Right lobe of liver (tissue), 6 donors: ENCODE measurements around the gene SPRED1. TPM values are rescaled to one million over a fixed set of nuclear protein-coding genes. Genes with fewer than 3 reads are reported as not detected.

Experiments used
- ATAC-seq, 4 donors: fragments of 200-7000 bp; cut with Tn5 transposase; one replicate each; pipeline ENCODE4 v1.9.1; 2020; ENCODE audit warnings: mild to moderate bottlenecking in 4 of 4, moderate library complexity in 4 of 4
- DNase-seq, 3 donors: peaks; one replicate each; pipeline ENCODE4 v3.0.0-alpha.2; 2020
- H3K27ac ChIP-seq, 3 donors: fragments of 200-600 bp; one replicate each; pipeline ENCODE4 v1.8.0; 2022
- H3K27me3 ChIP-seq, 2 donors: fragments of 200-600 bp; one replicate each; pipeline ENCODE4 v1.8.0; 2022
- H3K36me3 ChIP-seq, 4 donors: fragments of 200-600 bp; sonication (generic) in 1 of 4; one replicate each; pipeline versions ENCODE4 v1.5.1 to v1.8.0; 2017 to 2022; ENCODE audit warnings: control low read depth in 1 of 4
- H3K4me1 ChIP-seq, 4 donors: fragments of 200-600 bp; sonication (generic) in 1 of 4; one replicate each; pipeline versions ENCODE4 v1.5.1 to v1.8.0; 2017 to 2022; ENCODE audit warnings: control low read depth in 1 of 4
- H3K4me3 ChIP-seq, 3 donors: fragments of 200-600 bp; one replicate each; pipeline ENCODE4 v1.8.0; 2022
- H3K9me3 ChIP-seq, 4 donors: fragments of 200-600 bp; sonication (generic) in 1 of 4; one replicate each; pipeline versions ENCODE4 v1.5.1 to v1.8.0; 2017 to 2022; ENCODE audit warnings: control low read depth in 1 of 4
- POLR2A ChIP-seq: fragments of 450-650 bp; IDR thresholded peaks from one replicate; pipeline ENCODE4 v1.6.1; 2017; ENCODE audit warnings: antibody characterized with exemption, mild to moderate bottlenecking
- WGBS: methylation state at CpG from one replicate; pipeline ENCODE4 v1.1.6; 2018; ENCODE audit warnings: low coverage, low lambda C conversion rate; ENCODE audit not compliant: insufficient coverage; ENCODE audit errors: missing lambda C conversion rate; 5-methylcytosine and 5-hydroxymethylcytosine counted together
- intact Hi-C, 2 donors: fragments of 100-400 bp; cut with DNase I; formaldehyde crosslinking; loops; one replicate each; pipeline versions ENCODE4 v1.11.2 to v1.14.1; 2022
- total RNA-seq, 6 experiments: library from RNA; depleted of rRNA in 2 of 6; stranded (reverse); fragments of >200 nt in 2 of 6; fragmentation: NEBNext Ultra II Directional in 3 of 6; extraction: Animal tissue kit (Norgen Biotek cat#: 25700) in 3 of 6; gene quantifications; one replicate each; pipeline versions ENCODE4 v1.1.0 to v1.2.4, GENCODE V29; 2016 to 2023
- TF ChIP-seq, protein P1 (sequence below), 4 donors: fragments of 200-600 bp in 3 of 4; fragments of 450-650 bp in 1 of 4; IDR thresholded peaks; one replicate each; pipeline versions ENCODE4 v1.5.1 to v1.8.0; 2016 to 2022; ENCODE audit warnings: antibody characterized with exemption in 4 of 4, mild to moderate bottlenecking in 2 of 4
- donor health status: DM: no; HTN: yes; CAD: no.
- donor health status: DM: no; HTN: no; CAD: no.
- donor health status: DM: no; HTN: no; CAD: no.
- donor health status: DM: no; HTN: yes; CAD: no.
- donor health status: DM: no; HTN: yes; CAD: no.

The SPRED1 gene
- total RNA-seq, 6 experiments from 2014 or later = 4.5 to 9.6 (median 5.3) TPM

DNA sequence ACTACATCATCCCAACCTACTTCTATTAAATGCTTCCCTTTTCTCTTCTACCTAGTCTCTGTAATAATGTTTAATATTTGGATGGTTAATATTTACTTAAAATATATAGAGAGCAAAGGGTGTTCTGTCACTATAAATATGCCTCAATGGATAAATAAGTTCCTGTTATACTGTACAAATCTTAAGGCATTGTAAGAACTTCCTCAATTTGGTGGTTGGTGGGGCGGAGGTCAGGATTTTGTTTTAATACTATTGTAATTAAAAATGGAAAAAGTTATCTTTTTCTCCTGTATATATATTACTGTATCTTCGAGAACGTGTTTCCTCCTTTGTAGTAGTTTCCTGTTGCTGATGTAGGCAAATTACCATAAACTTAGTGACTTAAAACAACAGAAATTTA, 41.5 kb downstream of the SPRED1 start:
- Histone ChIP-seq H3K36me3 (no peaks in the 10 kb centered on the region), H3K27ac (no peak overlapping the region), H3K4me3 (no peak overlapping the region), H3K9me3 (no peaks in the 10 kb centered on the region), H3K4me1 (no peaks in the 10 kb centered on the region), H3K27me3 (no peaks in the 10 kb centered on the region)
- 48% methylated on average over 3 of the region's 3 CpGs for WGBS
- TF ChIP-seq, protein P1, sequence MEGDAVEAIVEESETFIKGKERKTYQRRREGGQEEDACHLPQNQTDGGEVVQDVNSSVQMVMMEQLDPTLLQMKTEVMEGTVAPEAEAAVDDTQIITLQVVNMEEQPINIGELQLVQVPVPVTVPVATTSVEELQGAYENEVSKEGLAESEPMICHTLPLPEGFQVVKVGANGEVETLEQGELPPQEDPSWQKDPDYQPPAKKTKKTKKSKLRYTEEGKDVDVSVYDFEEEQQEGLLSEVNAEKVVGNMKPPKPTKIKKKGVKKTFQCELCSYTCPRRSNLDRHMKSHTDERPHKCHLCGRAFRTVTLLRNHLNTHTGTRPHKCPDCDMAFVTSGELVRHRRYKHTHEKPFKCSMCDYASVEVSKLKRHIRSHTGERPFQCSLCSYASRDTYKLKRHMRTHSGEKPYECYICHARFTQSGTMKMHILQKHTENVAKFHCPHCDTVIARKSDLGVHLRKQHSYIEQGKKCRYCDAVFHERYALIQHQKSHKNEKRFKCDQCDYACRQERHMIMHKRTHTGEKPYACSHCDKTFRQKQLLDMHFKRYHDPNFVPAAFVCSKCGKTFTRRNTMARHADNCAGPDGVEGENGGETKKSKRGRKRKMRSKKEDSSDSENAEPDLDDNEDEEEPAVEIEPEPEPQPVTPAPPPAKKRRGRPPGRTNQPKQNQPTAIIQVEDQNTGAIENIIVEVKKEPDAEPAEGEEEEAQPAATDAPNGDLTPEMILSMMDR (IDR thresholded peaks at IDR 0.05) = no peak
- TF ChIP-seq POLR2A = no peak
- intact Hi-C loops = no loop called here
- no peak for ATAC-seq
- DNase-seq = no peak

DNA sequence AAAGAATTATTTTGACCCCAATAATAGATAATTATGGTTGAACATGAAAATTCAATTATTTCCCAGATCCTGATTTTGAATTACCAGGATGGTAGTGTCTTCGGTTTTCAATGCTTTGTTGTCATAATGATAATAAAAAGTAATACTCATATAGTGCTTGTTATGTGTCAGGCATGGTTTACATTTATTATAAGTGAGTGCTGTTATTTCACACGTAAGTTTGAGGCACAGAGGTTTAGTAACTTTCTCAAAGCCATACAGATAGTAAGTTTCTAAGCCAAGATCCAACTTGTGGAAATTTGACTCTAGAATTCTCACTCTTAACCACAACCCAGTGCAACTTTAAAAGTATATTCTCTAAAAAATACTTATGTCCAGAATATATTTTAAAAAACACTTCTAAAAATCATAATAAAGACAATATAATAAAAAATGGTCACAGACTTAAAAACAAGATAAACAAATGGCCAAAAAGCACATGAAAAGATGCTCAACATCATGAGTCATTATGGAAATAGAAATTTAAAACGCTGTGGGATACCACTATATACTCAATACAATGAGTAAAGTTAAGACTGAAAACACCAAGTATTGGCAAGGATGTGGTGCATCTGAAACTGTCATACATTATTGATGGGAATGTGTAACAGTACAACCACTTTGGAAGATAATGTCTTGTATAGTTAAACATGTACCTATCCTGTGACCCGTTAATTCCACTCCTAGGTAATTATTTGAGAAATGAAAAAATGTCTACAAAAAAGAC, 45.2 kb downstream of the SPRED1 start:
- Histone ChIP-seq H3K9me3 (no peaks in the 10 kb centered on the region), H3K36me3 (no peaks in the 10 kb centered on the region), H3K27ac (no peak overlapping the region), H3K27me3 (no peaks in the 10 kb centered on the region), H3K4me3 (no peak overlapping the region), H3K4me1 (no peaks in the 10 kb centered on the region)
- TF ChIP-seq, protein P1 (IDR thresholded peaks at IDR 0.05) = no peak
- no peak for TF ChIP-seq POLR2A
- WGBS = 55% methylated on average over 4 of the region's 4 CpGs
- DNase-seq = no peak
- intact Hi-C loops = no loop called here
- no peak for ATAC-seq

DNA sequence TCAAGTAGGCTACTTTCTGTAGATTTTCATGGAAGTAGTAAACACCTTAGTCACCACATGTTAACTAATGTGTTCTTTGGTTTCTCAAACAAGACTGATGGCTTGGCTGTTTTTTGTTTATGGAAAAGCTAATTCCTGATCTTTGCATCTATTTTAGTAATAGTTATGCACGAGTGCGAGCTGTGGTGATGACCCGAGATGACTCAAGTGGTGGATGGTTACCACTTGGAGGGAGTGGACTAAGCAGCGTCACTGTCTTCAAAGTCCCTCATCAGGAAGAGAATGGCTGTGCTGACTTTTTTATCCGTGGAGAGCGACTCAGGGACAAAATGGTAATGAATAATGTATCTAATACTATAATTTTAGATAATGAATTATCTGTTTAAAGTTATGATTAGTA, 46.6 kb downstream of the SPRED1 start:
- TF ChIP-seq, protein P1 (IDR thresholded peaks at IDR 0.05) = no peak
- no peak for TF ChIP-seq POLR2A
- ATAC-seq (no peak), DNase-seq (no peak)
- Histone ChIP-seq H3K4me3 (no peak overlapping the region), H3K27me3 (no peaks in the 10 kb centered on the region), H3K4me1 (no peaks in the 10 kb centered on the region), H3K27ac (no peak overlapping the region), H3K36me3 (no peaks in the 10 kb centered on the region), H3K9me3 (no peaks in the 10 kb centered on the region)
- 76% methylated on average over 5 of the region's 6 CpGs for WGBS
- intact Hi-C loops = no loop called here

DNA sequence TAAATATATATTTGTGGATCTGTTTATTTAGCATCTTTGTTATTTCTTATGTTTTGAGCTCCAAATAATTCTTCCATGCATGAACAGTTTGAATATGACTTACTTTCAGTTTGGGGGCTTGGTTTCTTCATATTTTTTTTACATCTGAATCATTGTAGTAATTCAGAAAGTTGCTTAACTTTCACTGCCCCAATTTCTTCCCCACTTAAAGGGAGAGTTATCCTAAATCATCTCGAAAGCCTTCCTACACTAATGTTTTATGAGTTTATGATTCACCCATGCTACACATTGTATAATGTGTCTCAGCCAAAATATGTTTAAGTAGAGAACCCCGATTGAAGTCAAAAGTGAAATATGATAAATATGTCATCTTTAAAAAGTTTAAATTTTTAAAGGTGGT, 47.8 kb downstream of the SPRED1 start:
- no peak overlapping the region for H3K27ac ChIP-seq
- intact Hi-C loops = no loop called here
- H3K27me3 ChIP-seq = no peaks in the 10 kb centered on the region
- WGBS = 76% methylated on average over 2 of the region's 2 CpGs
- H3K36me3 ChIP-seq = no peaks in the 10 kb centered on the region
- no peak overlapping the region for H3K4me3 ChIP-seq
- ATAC-seq (no peak), DNase-seq (no peak)
- H3K9me3 ChIP-seq = no peaks in the 10 kb centered on the region
- no peaks in the 10 kb centered on the region for H3K4me1 ChIP-seq
- TF ChIP-seq, protein P1 (IDR thresholded peaks at IDR 0.05) = no peak
- no peak for TF ChIP-seq POLR2A
